CD1c-positive myeloid dendritic cell (primary cell): ENCODE measurements around the gene TNIP3.
"Not testable (repeated sequence)": the region's sequence is repeated elsewhere in the genome, so short reads cannot be mapped to it uniquely, and the experiment has no call there.

Experiments used
- DNase-seq: peaks from one replicate; pipeline ENCODE4 v3.0.0-alpha.2; 2016; ENCODE audit errors: extremely low spot score

The TNIP3 gene

DNA sequence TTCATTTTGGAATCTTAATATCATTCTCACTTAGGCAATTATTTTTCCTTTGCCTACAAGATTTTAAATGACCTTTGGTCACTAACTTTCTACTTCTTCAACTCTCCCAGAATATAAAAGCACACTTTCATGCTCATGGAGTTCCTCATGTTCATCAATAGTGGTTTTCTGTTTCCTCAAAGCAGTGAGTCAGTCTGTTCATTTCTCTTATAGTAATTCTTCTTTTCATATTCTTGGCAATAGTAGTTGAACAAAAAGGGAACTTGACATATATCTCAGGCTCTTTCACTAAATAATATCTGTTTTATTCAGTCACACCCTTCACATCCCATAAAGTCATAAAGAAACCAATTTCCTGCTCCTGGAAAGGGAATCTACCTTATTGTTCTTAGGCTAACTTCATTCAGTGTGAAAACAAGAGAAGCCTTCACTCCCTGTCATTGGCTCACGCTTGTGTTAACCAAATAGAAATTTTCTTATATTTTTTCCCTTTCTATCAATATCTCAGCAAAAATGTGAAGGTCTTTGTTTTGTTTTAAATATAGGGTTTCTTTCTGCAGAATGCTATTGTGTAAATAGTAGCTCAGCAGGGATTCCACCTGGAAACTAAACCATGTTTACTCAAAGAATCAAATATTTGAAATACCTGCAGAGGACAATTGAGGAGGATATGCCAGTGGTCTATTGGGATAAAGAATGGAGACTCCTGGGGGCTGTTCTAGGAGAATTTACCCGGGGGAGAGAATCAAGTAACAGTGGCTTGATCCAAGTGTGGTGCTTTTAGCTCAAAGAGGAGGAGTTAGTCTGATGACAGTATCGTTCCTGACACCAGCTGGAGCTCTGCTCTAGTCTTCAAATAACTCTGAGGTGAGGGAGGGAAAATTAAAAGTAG is 13.4 kb upstream of the TNIP3 start:
- peak; percentile 76 for DNase-seq

GRCh38 chr4:121176082-121176934 is 12.2 kb upstream of the TNIP3 start:
- DNase-seq: peak; percentile 63

- not testable (repeated sequence) for DNase-seq
Measured at GRCh38 chr4:121171477-121171876, 7.4 kb upstream of the TNIP3 start.

GRCh38 chr4:121168446-121169281 is 4.5 kb upstream of the TNIP3 start:
- DNase-seq: peak; percentile 89

GRCh38 chr4:121166976-121167375 is 2.9 kb upstream of the TNIP3 start:
- no peak for DNase-seq

GRCh38 chr4:121165206-121165605 is 1.1 kb upstream of the TNIP3 start:
- DNase-seq: no peak

DNA sequence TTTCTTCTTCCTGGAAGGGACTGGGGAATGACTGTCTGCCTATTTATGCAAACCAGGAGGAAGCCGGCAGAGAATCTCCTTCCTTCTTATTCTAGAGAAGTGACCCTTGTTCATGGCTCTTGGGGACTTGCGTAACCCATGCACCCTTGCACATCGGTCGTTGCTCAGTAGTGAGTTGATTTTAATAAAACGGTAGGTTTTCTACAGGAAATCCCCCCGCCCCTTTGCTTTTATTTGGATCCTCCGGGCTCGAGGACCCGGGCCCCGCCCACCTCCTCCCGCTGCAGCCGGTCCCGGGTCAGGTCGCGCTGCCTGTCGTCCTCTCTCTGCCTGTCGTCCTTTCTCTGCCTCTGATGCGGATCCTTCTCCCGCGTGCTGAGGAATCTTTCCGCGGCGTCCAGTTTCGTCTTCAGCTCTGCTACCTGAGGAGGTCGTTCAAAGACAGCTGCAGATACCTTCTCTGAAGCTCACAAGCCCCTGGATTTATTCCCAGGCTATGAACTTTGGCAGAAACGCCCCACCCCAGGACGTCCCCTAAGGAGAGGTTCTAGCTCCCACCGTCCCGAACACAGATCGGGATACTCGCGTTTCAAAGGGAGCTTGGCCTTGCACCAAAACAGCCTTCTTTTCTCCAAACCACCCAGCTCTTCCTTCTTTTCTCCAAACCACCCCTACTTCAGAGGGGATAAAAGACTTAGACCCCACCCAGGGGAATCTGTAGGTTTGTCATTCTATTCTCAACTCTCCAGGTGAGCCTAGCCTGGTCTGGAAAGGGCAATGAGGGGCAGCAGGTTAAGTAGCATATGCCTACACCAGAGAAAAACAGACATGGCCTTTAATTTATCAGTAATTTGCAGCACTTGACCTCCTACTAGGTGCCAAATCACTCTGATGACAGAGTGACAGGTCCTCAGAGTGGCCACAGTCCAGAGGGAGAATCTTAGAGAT is 7.0 kb downstream of the TNIP3 start:
- DNase-seq: peak; percentile 91

DNA sequence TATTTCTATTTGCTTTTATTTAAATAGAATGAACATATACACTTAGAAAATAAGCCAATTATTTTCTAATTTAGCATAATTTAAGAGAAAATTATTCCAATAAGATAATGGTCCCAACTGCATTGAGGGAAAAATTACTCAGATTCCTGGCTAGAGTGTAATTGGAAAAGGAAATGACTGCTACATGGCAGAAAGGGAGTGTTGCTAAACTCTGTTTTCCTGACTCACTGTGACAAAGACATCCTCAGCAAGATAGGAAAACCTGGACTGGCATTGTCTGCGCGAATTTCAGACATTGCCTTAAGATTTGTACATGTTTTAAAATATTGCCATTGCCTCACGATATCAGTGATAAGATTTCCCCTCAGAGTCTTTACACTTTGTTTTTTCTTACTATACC is 8.2 kb downstream of the TNIP3 start:
- peak; percentile 70 for DNase-seq

DNA sequence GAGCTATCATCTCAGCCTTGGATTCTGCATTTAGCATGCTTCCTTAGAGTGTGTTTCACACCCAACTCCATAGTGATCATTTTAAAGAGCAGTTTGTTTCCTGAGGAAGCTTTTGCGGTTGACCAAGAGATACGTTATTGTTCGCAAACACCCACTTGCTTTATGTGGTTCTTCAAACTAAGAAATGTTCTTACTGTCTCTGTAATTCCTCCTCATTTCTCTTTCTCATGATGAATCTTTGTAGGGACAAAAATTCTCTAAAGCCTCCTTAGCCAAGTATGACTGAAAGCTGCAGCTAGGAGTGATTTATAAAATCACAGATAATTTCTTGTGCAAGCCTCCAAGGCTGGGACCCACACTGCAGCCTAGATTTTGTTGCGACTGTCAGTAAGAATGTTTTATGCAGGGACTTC is 10.0 kb downstream of the TNIP3 start:
- peak; percentile 79 for DNase-seq

DNA sequence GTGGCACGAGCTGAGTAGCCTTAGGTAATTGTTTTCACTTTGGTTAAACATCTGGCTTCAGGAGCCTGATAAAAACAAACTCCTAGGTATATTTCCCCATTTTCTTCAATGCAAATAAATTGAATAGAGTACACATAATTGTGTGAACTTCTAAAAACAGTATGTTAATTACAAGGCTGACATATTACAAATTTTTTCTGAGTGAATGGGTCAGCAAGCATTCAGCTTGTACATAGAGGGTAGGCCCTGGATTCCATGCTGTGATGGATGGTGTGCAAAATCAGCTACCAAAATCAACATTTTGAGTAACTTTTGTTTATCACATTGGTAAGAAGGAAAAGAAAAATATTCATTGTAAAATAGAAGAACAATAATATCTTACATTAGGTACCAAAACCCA is 12.2 kb downstream of the TNIP3 start:
- DNase-seq: no peak

DNA sequence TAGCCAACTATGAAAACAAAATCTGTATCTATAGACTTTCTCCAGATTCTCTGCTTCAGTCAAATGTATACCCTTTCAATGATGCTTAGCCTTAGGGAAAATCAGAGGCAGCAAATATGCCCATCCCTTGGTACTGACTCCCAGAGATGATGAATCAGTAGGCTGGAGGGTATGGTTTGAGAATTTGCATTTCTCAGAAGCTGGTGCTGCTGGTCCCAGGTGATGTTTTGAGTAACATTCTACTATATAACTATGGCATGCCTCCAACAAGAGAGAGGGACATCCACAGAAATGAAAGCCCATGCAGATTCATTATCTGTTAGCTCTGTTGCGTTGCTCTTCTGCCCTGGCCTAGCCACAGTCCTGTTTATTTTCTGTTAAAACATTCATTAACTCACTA is 13.6 kb downstream of the TNIP3 start:
- no peak for DNase-seq

DNA sequence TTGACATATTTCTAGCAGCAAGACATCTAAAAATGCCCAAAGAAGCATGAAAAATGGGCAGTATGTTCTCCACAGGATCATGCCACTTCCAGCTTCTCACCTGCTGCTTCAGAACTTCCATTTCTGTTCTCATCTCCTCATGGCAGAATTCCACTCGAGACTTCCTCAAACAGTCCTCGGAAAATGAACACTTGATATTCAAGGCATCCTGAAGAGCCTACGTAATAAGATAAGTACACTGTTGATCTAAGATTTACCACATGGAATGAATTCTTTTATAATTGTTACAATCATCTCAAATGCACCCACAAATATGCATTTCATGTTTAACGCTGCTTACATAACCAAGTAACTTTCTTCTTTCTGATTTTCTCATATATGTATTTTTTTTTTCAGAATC is 14.1 kb downstream of the TNIP3 start:
- no peak for DNase-seq

- DNase-seq: no peak
Measured at GRCh38 chr4:121148621-121149020, 15.5 kb downstream of the TNIP3 start.

- no peak for DNase-seq
Measured at GRCh38 chr4:121148000-121148399, 16.1 kb downstream of the TNIP3 start.

- DNase-seq: no peak
Measured at GRCh38 chr4:121146530-121146929, 17.6 kb downstream of the TNIP3 start.

DNA sequence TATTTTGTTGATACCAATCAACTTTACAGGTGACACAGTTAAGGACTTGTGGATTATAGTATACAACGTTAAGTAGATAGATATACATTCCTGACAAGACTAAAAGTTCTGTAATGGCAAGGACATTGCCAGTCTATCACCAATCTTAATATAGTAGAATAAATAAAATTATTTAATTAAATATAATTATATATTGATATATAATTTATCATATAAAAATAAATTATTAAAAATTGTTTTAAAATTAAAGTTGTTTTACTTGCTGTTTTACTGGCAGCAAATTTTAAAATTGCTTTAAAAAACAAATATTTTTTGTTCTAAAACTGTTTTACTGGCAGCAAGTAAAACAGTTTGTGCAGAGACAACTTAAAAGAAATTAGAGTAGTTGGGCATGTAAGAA is 18.7 kb downstream of the TNIP3 start:
- DNase-seq: no peak

GRCh38 chr4:121144021-121144420 is 20.1 kb downstream of the TNIP3 start:
- no peak for DNase-seq

DNA sequence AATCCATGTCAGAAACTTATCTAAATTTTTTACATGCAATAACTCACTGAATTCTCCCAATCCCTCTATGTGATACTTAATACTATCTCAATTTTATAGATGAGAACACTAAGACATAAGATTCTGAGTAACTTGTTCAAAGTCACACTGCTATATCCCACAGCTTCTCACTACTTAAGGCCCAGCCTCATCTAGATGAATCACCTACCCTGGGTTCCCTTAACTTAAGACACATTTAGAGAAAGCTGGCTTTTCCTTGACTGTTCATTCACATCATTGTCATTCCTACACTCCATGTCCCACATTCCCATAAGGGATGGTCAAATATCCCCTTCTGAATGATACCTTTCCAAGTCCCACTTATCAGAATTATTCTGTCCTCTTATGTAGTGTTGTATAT is 21.0 kb downstream of the TNIP3 start:
- DNase-seq: no peak

- no peak for DNase-seq
Measured at GRCh38 chr4:121140716-121141460, 23.2 kb downstream of the TNIP3 start.
